GM12892 (cell line): ENCODE data around the gene SPC25.

Source experiments
- POLR2A ChIP-seq: IDR thresholded peaks from 2 replicates; pipeline ENCODE4 v1.6.1; 2011; ENCODE audit warnings: low read depth, low read length, control low read depth
- POLR2AphosphoS5 ChIP-seq: IDR thresholded peaks from 2 replicates; pipeline ENCODE4 v1.6.1; 2011; ENCODE audit warnings: low read depth, low read length, control low read depth
- TAF1 ChIP-seq: IDR thresholded peaks from 2 replicates; pipeline ENCODE4 v1.6.1; 2011; ENCODE audit warnings: low read depth, mild to moderate bottlenecking, control low read depth, low read length, borderline replicate concordance

DNA sequence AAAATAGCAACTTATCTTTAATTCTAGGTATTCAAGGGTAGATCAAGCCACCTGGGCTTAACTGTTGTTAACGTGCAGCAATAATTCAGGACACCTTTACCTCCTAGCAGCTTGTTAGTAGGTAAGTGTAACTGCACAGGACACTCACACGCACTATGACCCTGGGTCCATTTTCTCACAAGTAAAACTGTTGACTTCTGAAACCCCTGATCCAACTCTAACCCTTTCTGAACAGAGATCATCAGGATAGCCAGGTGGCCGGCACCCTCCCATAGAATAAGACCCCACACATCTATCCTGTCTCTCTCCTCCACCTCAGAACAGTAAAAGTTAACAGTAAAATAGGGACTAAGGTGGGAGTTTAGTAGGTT is 610 bp downstream of the SPC25 start:
- TF ChIP-seq TAF1, result no peak
- no peak for TF ChIP-seq POLR2A
- TF ChIP-seq POLR2AphosphoS5, result no peak
